ENCODE measurements around the gene GORASP1.

Gene GORASP1

DNA sequence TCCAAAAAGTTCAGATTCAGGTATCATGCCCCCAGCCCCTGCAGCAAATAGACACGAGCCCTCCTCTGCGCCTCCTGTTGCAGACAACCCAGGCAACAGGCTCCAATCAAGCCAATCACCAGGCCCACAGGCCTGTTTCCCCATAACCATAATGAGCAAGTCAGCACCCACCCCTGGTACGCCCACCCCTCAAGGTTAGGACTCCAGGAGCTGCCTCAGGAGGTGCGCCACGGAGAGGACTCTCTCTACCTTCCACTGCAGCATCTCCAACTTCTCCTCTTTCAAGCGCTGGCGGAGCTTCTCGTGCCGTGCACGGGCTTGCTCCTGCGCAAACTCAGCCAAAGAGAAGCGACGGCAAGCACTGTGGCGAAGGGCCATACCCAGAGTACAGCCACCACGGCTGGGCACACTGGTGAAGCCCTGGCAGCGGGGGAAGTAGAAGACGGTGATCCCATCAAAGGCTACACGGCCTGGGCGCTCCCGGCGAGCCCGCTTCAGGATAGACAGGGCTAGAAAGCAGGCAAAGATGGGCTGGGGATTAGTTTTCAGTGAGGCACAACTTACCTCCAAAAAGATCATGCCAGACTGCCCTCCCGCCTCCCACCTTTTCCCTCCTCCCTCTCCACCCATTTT lies 37.4 kb upstream of the GORASP1 start:
- H3K36me3 ChIP-seq (ENCODE audit: insufficient read depth, low read length), result no peaks in the 10 kb centered on the region
- H3K9ac ChIP-seq (ENCODE audit: low read depth, low read length), result no peak overlapping the region
- H3K9me3 ChIP-seq (ENCODE audit: control insufficient read depth, insufficient read depth, low read length), result no peaks in the 10 kb centered on the region
- H3K4me1 ChIP-seq (ENCODE audit: insufficient read depth, low read length), result peaks cover 36% of the 10 kb centered on the region

- H3K9me3 ChIP-seq (ENCODE audit: control insufficient read depth, insufficient read depth, low read length), result no peaks in the 10 kb centered on the region
- no peak overlapping the region for H3K9ac ChIP-seq (ENCODE audit: low read depth, low read length)
- peaks cover 30% of the 10 kb centered on the region for H3K4me1 ChIP-seq (ENCODE audit: insufficient read depth, low read length)
- H3K36me3 ChIP-seq (ENCODE audit: insufficient read depth, low read length), result no peaks in the 10 kb centered on the region
These were observed 36.8 kb upstream of the GORASP1 start for GRCh38 chr3:39144095-39144747.

DNA sequence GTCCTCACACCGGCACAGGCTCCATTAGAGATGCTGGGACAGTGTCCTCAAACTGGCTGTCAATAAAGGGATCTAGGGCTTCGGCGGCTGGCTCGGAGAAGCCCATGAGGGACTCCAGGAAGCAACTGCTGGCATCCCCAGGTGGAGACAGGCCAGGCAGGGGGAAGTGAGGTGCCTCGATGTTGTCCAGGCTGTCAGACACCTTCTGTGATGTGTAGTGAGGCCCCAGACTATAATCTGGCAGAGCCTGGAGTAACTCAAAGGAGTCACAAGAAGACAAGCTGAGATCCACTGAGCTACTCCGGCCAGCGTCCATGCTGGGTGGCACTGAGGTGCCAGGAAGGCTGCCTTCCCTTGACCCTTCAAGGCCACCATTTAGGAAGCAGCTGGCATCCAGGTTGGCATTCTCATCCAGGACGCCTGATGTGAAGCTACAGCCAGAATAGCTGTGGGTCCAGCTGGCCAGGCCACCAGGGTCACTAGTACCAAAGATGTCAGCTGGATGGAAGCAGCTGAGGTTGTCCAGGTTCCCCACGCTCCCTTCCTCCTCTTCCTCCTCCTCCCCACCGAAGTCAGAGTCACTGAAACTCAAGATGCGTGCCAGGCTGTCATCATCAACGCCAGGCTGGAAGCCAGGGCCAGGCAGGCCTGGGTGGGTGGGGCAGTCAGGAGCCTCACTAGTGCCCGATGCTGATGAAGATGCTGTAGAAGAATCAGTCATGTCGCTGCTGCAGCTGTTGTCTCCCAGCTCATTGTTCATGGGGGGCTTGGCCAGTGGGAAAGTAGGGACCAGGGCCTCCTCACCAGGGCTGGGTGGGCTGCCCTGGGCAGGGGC lies 35.8 kb upstream of the GORASP1 start:
- Histone ChIP-seq H3K4me1 (ENCODE audit: insufficient read depth, low read length) (peaks cover 20% of the 10 kb centered on the region), H3K9ac (ENCODE audit: low read depth, low read length) (no peak overlapping the region), H3K9me3 (ENCODE audit: control insufficient read depth, insufficient read depth, low read length) (no peaks in the 10 kb centered on the region), H3K36me3 (ENCODE audit: insufficient read depth, low read length) (no peaks in the 10 kb centered on the region)

- no peaks in the 10 kb centered on the region for H3K9me3 ChIP-seq (ENCODE audit: control insufficient read depth, insufficient read depth, low read length)
- peaks cover 8% of the 10 kb centered on the region for H3K4me1 ChIP-seq (ENCODE audit: insufficient read depth, low read length)
- no peaks in the 10 kb centered on the region for H3K36me3 ChIP-seq (ENCODE audit: insufficient read depth, low read length)
- no peak overlapping the region for H3K9ac ChIP-seq (ENCODE audit: low read depth, low read length)
These were observed 34.6 kb upstream of the GORASP1 start for GRCh38 chr3:39142067-39142466.

DNA sequence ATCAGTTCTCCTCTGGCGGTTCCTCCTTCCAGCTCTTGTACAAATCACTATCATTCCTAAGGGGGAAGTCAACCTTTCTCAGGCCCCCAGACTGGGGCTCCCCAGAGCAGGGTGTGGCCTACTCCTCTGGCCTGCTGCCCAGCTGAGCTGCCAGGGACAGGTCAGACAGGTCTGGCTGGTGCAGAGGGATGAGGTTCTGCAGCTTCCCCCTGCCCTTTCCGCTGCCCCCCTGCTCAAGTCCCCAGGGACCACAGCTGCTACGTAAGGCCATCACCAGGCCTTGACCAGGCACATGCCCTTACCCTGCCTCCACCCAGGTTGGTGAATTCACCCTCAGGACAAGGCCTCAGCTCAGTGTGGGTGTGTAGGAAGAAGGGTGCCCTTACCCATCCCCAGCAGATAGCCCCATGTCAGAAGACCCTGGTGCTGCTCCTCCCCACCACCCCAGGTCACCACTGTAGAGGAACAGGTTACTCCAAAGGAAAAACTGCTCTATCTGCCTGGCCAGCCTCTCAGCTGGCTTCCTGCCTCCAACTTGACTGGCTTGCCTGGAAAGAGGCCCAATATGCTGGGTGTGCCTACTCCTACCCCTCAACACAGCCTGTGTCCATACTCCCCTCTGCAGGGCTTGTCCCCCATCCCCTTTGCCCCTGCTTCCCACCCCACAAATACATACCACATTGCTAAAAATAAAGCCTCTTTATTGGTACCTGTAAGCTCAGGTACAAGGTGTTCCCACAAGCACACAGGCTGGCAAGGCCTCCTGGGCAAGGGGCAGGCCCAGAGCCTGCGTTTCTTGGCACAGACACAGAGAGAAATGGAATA lies 34.0 kb upstream of the GORASP1 start:
- Histone ChIP-seq H3K9ac (ENCODE audit: low read depth, low read length) (no peak overlapping the region), H3K36me3 (ENCODE audit: insufficient read depth, low read length) (no peaks in the 10 kb centered on the region), H3K4me1 (ENCODE audit: insufficient read depth, low read length) (peaks cover 2% of the 10 kb centered on the region), H3K9me3 (ENCODE audit: control insufficient read depth, insufficient read depth, low read length) (no peaks in the 10 kb centered on the region)

DNA sequence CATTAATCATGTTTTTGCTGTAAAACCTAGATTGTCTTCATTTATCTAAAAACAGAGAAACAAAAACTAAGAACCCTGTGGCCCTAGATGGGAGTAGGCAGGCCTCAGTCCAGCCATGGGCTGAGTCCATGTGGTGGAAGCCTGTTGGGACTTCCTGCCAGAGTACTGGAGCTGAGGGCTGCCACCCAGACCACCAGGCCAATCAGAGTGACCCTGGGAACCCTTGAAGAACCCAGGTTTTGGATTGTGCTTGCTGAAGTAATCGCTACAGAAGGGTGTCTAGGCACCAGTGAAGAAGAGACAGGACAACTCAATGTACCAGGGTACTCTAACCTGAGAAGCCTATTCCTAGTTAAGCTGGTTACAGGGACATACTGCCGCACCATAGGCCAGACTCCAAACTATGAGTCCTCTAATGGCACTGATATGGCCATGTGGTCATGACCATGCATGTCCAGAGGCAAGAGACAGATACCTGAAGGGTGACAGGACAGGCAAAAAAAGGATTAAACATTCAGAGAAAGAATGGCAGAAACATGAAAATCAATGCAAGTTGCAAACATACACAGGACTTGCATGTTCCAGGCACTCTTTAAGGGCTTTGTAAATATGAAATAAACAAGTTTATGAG lies 33.0 kb upstream of the GORASP1 start:
- no peaks in the 10 kb centered on the region for H3K36me3 ChIP-seq (ENCODE audit: insufficient read depth, low read length)
- H3K9me3 ChIP-seq (ENCODE audit: control insufficient read depth, insufficient read depth, low read length), result no peaks in the 10 kb centered on the region
- no peak overlapping the region for H3K9ac ChIP-seq (ENCODE audit: low read depth, low read length)
- H3K4me1 ChIP-seq (ENCODE audit: insufficient read depth, low read length), result no peaks in the 10 kb centered on the region

DNA sequence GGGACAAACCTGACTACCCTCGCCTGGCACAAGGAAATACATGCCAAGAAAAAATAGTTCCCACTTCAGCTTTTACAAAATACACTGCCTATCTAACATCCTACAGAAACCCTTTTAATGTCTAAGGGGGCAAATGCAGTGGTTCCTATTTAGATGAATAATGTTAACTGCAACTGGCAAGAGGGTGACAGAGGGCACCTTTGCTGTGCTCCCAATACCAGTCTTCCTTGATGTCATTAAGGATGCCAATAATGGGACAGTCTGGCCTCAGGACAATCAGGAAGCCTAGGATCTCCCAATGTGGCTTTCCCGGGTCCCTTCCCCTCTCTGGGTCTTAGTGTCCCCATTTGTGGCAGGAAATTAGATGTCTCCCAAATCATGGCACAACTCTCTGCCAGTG lies 32.0 kb upstream of the GORASP1 start:
- Histone ChIP-seq H3K36me3 (ENCODE audit: insufficient read depth, low read length) (no peaks in the 10 kb centered on the region), H3K4me1 (ENCODE audit: insufficient read depth, low read length) (no peaks in the 10 kb centered on the region), H3K9me3 (ENCODE audit: control insufficient read depth, insufficient read depth, low read length) (no peaks in the 10 kb centered on the region), H3K9ac (ENCODE audit: low read depth, low read length) (no peak overlapping the region)

- Histone ChIP-seq H3K4me1 (ENCODE audit: insufficient read depth, low read length) (no peaks in the 10 kb centered on the region), H3K9me3 (ENCODE audit: control insufficient read depth, insufficient read depth, low read length) (no peaks in the 10 kb centered on the region), H3K9ac (ENCODE audit: low read depth, low read length) (no peak overlapping the region), H3K36me3 (ENCODE audit: insufficient read depth, low read length) (no peaks in the 10 kb centered on the region)
These were observed 31.5 kb upstream of the GORASP1 start for GRCh38 chr3:39138804-39139415.

DNA sequence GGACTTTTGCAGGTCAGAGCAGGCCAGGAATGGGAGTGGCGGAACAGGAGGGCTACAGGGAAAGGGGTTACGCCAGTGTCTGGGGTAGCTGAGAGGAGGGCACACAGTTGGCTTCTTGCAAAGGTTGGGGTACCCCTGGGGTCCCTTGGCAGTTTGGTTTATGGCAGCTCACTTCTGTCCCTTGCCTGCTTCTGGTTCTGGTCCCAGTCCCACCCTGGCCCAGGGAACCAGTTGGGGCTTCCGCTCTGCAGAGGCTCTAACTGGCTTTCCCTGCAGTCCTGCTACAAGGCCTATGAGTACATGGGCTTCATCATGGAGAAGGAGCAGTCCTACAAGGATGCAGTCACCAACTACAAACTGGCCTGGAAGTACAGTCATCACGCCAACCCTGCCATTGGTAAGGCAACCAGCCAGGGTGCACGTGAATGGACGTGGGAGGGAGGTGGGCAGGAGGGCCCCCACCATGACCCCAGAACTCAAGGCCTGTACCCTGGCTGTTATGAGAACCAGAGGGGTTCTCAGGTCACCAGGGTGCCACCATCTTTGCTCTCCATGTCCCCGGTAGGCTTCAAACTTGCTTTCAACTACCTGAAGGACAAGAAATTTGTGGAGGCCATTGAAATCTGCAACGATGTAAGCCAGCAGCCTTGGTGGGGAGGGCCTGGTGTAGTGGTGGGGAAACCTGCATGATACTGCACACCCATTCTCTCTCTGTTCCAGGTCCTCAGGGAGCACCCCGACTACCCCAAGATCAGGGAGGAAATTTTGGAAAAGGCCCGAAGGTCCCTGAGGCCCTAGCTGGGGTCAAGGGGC lies 30.8 kb upstream of the GORASP1 start:
- Histone ChIP-seq H3K9ac (ENCODE audit: low read depth, low read length) (no peak overlapping the region), H3K4me1 (ENCODE audit: insufficient read depth, low read length) (no peaks in the 10 kb centered on the region), H3K9me3 (ENCODE audit: control insufficient read depth, insufficient read depth, low read length) (no peaks in the 10 kb centered on the region), H3K36me3 (ENCODE audit: insufficient read depth, low read length) (no peaks in the 10 kb centered on the region)

DNA sequence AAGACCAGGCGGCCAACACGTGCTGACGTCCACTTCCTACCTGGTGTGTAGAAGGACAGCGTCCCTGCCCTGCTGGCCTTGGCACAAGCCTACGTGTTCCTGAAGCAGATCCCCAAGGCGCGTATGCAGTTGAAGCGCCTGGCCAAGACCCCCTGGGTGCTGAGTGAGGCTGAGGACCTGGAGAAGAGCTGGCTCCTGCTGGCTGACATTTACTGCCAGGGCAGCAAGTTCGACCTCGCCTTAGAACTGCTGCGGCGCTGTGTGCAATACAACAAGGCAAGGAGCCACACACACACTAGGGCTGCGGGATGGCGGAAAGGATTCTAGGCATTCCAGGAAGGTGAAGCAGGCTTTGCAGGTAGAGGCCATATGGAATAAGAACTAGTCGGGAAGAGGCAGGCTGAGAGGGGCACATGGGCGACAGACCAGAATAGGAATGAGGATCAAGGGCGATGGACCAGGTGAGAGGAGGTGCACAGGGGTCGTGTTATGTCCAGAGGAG lies 30.1 kb upstream of the GORASP1 start:
- Histone ChIP-seq H3K4me1 (ENCODE audit: insufficient read depth, low read length) (no peaks in the 10 kb centered on the region), H3K36me3 (ENCODE audit: insufficient read depth, low read length) (no peaks in the 10 kb centered on the region), H3K9me3 (ENCODE audit: control insufficient read depth, insufficient read depth, low read length) (no peaks in the 10 kb centered on the region), H3K9ac (ENCODE audit: low read depth, low read length) (no peak overlapping the region)

- no peaks in the 10 kb centered on the region for H3K9me3 ChIP-seq (ENCODE audit: control insufficient read depth, insufficient read depth, low read length)
- no peaks in the 10 kb centered on the region for H3K36me3 ChIP-seq (ENCODE audit: insufficient read depth, low read length)
- H3K9ac ChIP-seq (ENCODE audit: low read depth, low read length), result no peak overlapping the region
- H3K4me1 ChIP-seq (ENCODE audit: insufficient read depth, low read length), result no peaks in the 10 kb centered on the region
These were observed 29.4 kb upstream of the GORASP1 start for GRCh38 chr3:39136533-39137434.

DNA sequence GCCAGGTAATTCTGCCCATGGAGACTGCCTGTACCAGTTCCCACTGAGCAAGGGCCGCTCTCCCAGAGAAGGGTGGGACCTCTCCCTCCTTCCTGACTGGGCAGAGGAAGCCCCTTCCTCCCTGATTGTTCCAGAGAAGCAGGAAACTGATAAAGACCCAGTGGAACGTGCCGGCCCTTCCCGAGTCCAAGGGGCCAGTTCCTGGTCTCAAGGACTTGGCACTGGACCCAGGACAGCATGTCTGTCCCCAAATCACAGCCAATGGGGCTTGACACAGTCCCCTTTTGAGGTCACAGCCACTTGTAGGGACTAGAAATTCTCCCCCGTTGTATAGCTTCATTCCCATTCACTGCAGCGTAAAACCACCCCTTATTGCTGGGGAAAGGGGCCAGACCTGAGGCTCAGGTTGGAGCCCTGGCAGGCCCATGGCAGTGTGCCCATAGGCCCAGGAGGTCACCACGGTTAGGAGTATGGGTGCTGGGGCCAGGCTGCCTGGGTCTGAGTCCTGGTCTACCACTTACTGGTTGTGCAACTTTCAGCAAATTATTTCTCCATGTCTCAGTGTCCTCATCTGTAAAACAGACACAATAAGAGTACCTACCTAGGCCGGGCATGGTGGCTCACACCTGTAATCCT lies 27.9 kb upstream of the GORASP1 start:
- no peaks in the 10 kb centered on the region for H3K4me1 ChIP-seq (ENCODE audit: insufficient read depth, low read length)
- no peak overlapping the region for H3K9ac ChIP-seq (ENCODE audit: low read depth, low read length)
- H3K36me3 ChIP-seq (ENCODE audit: insufficient read depth, low read length), result no peaks in the 10 kb centered on the region
- H3K9me3 ChIP-seq (ENCODE audit: control insufficient read depth, insufficient read depth, low read length), result no peaks in the 10 kb centered on the region

Data from ES-I3 (cell line).